GM18520 (cell line): ENCODE measurements around the gene DPM2.

Source experiments
- ATAC-seq: cut with Tn5 transposase; IDR thresholded peaks from one replicate; pipeline ENCODE4 v1.9.1; 2021; ENCODE audit not compliant: unreplicated experiment

Gene DPM2

GRCh38 chr9:127937388-127938297, at the start of gene DPM2:
DPM2 (minus strand) TSS chr9:127937854; CDS start chr9:127937820, 34 bp downstream.
- peak; percentile 82 for ATAC-seq

DNA sequence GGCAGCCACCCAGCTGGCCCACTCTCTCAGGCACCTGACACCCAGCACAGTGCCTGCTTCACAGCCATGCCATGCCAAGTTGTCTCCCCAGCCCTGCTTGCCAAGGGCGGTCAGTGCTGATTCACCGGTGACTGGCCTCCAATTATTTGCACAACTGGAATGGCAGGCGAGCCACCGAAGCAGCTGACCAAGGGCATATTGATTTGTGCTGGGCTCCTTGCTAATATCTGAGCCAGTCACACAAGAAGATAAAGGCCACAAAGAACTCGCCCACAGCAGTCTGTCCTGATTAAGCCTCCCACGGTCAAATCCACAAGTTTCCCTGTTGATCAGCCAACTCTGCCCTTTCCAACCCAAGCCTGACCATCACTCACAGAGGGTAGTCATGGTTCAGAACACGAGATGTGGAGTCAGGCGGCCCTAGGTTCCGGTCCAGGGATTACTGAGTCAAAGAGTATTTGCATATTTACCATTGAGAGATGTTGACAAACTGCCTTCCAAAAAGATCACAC, 49.5 kb upstream of the DPM2 start:
- ATAC-seq: no peak

- ATAC-seq: no peak
Measured at GRCh38 chr9:127985011-127985410, 47.4 kb upstream of the DPM2 start.

GRCh38 chr9:127983847-127984289, 46.2 kb upstream of the DPM2 start:
- ATAC-seq: peak; percentile 25

DNA sequence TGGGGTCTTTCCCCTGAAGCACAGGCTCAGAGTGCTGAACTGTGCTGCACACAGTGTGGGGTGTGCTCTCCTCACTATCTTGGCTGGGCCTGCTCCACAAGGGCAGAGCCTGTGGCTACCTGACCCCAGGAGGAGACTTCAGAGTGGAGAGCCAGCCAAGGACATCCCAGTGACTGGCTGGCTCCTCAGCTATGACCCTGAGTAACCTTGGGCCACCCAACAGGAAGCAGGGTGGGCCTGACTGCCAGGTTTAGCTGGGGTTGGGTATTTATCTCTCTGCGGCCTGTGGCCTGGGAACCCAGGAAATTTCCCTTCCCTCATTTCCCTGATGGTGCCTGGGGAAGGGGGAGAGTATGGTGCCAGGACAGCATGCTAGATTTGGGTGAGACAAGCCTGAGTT, 45.3 kb upstream of the DPM2 start:
- ATAC-seq: no peak

DNA sequence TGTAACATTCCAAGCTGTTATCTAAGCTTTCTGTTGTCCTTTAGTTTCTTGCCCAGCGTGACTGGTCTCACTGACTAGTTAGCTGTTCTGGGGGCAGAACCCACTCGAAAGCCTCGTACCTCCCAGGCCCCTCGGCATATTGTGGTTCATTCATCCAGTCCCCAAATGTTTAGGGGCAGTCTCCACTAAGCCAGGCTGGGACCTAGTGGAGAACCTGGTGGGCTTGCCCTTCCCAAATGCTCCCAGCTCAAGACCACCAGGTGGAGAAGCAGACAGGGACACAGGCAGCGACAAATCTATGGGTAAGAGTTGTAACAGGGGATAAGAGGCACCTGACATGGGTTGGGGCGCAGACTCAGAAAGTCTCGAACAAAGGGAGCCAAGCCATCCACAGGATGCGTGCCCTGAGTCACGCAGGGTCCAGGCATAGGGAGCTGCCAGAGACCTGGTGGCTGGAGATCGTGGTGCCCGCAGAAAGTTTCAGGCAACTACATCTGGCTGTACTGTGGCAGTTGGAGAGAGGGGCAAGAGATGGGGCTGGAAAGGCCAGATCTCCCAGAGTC, 44.0 kb upstream of the DPM2 start:
- ATAC-seq: no peak

GRCh38 chr9:127980706-127981558, 43.3 kb upstream of the DPM2 start, which contains the start of gene EEIG1:
EEIG1 (minus strand) TSS chr9:127980989; CDS start chr9:127980137, 852 bp downstream.
- ATAC-seq: peak; percentile 71

DNA sequence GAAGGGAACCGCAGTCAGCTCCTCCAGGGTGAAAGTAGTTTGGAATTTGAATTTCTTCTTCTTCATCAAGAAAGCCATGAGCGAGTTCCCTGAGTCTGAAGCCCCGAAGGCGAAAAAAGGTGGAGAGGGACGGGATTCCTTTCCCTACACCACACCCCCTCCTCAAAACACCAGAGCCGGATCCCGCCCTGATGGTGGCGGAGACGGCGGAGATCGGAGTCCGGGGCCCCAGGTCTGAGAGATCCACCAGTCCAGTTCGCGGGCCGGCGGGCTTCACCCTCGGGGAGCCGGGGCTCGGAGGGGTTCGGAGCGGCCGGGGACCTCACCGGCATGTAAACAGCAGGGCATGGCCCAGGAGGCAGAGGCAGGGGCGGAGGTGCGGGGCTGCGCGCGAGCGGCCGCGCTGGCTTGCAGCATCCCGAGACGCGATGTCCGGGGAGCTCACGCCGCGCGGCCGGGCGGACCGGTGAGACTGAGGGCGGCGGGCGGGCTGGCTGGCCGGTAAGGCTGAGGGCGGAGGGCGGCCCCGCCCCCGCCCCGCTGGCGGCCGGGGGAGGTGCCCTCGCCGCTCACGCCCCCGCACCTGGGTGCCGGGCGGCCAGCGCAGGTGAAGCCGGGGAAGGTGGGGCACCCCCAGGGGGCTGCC, 42.5 kb upstream of the DPM2 start:
- ATAC-seq: peak; percentile 29

DNA sequence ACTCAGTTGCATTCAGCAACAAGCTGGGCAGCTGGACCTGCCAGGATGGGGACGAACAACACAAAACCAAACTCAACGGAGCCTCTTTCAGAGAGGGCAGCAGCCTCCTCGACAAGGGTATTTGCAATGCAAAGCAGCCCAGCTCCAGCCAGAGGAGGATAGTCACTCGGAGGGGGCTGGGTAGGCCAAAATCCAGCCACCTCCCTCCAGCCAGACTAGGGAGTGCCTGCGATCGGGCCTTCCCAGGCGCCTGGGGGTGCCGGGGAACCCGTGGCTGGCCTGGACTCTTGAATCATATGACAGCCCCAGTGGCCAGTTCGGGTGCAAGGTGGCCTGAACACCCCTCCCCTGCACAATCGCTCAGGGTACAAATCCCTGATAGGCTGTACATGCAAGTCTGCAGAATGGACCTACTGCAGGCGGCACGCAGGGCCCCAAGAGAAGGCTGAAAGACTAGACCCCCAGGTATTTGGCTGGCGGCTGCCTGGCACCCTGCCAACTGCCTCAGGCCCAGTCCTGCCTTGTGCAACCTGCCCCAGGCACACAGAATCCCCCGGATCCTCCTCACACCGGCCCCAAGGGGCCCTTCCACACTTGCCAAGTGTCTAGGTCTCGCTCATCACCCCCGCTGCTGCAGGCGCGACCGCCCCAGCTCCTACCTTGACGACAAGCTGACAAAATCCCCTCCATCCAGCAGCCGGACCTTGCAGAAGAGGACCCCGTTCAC, 41.8 kb upstream of the DPM2 start:
- ATAC-seq: no peak

DNA sequence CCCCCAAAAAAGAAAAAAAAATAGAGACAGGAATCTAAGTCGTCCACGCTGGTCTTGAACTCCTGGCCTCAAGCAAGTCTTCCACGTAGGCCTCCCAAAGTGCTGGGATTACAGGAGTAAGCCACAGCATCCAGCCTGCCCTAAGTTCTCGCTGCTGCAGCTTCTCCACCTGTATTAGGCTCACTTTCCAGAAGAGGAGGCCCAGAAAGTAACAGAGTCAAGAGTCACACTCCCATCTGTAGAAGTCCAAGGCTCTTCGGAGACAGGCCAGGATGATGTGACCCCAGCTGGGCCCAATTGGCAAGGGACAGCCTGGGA, 41.3 kb upstream of the DPM2 start:
- no peak for ATAC-seq

GRCh38 chr9:127977884-127978647, 40.4 kb upstream of the DPM2 start:
- ATAC-seq: no peak

DNA sequence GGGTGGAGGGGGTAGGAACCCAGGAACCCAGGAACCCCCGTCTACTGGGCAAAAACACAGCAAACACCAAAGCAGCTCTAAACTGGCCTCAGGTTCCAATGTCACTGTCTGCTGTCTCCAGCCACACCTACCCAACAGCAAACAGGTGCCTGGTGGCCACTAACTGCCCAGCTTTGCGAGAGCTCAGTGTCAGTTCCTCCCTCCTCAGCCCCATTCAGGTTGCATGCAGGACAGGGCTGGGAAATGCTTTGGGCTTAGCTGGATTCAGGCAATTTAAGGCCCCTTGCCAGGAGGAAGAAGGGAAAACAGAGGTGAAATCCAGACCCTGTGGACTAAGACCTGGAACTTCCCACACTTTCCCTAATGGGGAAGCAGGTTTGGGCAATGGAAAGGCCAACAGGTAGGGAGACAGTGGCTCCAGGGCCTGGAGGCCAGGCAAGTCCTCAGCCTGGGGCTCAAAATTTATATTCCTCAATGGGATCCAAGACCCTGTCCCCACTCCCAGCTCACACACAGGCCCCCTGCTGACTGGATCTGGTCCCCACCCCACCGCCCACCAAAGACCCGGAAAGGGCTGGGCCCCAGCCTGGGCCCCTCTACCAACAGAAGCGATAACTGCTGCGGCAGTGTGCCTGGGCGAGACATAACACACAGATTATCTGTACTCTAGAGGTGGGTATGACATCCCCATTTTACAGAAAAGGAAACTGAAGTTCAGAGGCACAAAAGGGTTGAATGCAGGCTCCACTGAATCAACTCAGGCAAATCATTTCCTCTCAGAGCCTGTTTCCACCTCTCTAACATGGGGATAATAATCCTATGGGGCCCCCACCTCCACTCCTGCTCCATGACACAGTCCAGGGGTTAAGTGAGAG, 39.6 kb upstream of the DPM2 start:
- no peak for ATAC-seq

GRCh38 chr9:127976498-127976897, 38.8 kb upstream of the DPM2 start:
- no peak for ATAC-seq

DNA sequence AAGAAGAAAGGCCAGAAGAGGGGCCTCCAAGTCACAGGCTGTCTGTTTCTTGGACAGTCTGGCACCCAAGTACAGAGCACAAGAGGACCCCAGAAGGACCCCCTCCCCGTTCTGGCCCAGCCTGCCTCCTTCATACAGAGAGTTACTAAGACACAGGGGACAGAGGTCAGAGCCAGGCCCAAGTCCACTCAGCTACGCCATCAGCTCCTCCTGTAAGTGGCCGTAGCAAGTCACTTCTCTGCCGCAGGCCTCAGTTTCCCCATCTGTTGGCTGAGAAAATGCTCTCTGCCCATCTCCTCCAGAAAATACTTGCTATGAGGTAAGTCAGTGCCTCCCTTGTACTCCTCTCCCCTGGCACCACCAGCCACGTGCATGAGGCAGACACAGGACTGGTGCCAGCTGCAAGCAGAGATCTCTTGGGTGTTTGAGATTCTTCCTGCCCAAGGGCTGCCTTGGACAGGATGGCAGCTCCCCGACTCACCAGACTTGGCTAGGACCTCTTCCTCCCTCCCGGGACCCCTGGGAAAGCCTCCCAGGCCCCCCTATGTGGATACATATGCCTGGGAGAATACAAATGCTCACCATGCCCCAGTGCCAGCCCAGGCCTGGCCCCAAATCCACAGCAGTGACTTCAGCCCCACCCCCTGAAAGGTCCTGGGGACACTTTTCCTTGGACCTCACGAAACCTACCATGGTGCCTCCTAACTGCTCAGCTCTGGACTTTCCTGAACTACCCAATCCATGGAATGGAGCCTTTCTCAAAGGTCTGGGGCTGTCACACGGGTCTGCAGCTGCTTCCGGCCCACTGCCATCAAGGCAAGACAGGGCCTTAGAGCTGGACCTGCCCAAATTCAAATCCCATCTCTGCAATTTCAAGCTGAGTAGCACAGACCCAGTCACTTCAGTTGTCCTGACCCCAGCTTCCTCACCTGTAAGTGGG, 38.0 kb upstream of the DPM2 start:
- ATAC-seq: no peak

DNA sequence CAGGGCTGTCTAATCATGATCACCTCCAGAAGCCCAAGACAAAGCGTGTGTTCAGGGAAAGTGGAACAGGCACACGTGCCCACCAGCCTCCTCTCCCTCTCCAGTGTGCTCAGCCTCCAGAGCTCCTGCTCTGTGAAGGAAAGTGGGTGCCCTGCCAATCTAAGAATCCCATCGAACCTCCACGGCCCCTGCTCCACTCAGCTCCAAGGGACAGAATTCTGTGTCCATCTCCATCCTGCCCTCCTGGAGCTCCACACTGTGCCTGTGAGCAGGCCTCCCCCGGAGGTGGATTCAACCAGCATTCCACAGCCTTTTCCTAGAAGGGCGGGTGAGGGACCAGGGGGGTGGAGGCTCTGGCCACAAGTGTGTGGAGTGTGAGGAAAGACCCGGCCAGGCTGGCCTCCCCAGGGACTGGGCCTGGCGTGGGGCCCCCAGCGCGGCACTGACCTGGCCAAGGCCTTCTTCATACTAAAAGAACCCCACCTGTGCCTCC, 37.2 kb upstream of the DPM2 start:
- ATAC-seq: no peak

GRCh38 chr9:127974001-127974768, 36.5 kb upstream of the DPM2 start:
- ATAC-seq: no peak
